Peyer's patch (tissue), 4 donors: Measurements from ENCODE around the gene UBE2E2.

Experiments used
- POLR2A ChIP-seq, 2 donors: fragments of 450-650 bp; IDR thresholded peaks; one replicate each; pipeline ENCODE4 v1.5.1; 2017; ENCODE audit warnings: antibody characterized with exemption in 2 of 2, mild to moderate bottlenecking in 2 of 2, moderate library complexity in 2 of 2
- TF ChIP-seq, protein P1 (sequence below), 6 experiments: fragments of 450-650 bp in 4 of 6; fragments of 200-600 bp in 2 of 6; sonication (generic) in 1 of 6; IDR thresholded peaks; one replicate each; pipeline ENCODE4 v1.5.1; 2017 to 2019; ENCODE audit warnings: antibody characterized with exemption in 6 of 6, mild to moderate bottlenecking in 3 of 6, moderate library complexity in 1 of 6

DNA sequence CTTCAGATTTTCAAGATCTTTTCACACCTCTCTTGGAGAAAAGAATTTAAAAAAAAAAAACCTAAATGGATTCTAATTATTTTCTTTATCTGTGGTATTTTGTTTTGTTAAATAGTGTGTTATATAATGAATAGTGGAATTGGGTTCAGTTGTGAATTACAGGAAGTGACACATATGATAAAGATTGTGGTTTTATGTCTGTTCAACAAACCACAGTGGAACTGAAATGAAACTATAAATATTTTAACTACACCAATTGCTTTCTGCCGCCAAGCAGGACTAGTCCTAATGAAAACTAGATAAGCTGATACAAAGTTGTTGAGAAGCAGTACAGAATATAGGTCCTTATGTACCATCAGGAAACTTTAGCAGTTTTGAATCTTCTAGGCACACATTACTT lies 121.6 kb downstream of the UBE2E2 start:
- no peak for TF ChIP-seq POLR2A (IDR thresholded peaks at IDR 0.05)
- TF ChIP-seq, protein P1, sequence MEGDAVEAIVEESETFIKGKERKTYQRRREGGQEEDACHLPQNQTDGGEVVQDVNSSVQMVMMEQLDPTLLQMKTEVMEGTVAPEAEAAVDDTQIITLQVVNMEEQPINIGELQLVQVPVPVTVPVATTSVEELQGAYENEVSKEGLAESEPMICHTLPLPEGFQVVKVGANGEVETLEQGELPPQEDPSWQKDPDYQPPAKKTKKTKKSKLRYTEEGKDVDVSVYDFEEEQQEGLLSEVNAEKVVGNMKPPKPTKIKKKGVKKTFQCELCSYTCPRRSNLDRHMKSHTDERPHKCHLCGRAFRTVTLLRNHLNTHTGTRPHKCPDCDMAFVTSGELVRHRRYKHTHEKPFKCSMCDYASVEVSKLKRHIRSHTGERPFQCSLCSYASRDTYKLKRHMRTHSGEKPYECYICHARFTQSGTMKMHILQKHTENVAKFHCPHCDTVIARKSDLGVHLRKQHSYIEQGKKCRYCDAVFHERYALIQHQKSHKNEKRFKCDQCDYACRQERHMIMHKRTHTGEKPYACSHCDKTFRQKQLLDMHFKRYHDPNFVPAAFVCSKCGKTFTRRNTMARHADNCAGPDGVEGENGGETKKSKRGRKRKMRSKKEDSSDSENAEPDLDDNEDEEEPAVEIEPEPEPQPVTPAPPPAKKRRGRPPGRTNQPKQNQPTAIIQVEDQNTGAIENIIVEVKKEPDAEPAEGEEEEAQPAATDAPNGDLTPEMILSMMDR (IDR thresholded peaks at IDR 0.05), result no peak
